Esophagus squamous epithelium (tissue), 5 donors: ENCODE results near the gene SNRPD2. TPM values are rescaled to one million over a fixed set of nuclear protein-coding genes. Genes with fewer than 3 reads are reported as not detected.
A peak's percentile ranks its signal among the peaks of the same experiment; 100 is the strongest.
"Not testable (repeated sequence)": the region's sequence is repeated elsewhere in the genome, so short reads cannot be mapped to it uniquely, and the experiment has no call there.

ENCODE experiments used
- DNase-seq: peaks from one replicate; lab custom pipeline; 2025; lab: John Stamatoyannopoulos, UW
- H3K27ac ChIP-seq, 4 donors: fragments of 200-600 bp; sonication (generic); one replicate each; pipeline ENCODE4 v1.5.1; 2016 to 2019; ENCODE audit warnings: mild to moderate bottlenecking in 1 of 4
- H3K27me3 ChIP-seq, 4 donors: fragments of 200-600 bp; sonication (generic); 1 replicate in 3 of 4; 2 replicates in 1 of 4; pipeline versions ENCODE4 v1.5.1 to v1.6.0; 2017 to 2021; ENCODE audit warnings: antibody characterized with exemption in 1 of 4
- H3K36me3 ChIP-seq, 3 donors: fragments of 200-600 bp; sonication (generic); one replicate each; pipeline ENCODE4 v1.5.1; 2016 to 2019
- H3K4me1 ChIP-seq, 3 donors: fragments of 200-600 bp; sonication (generic); one replicate each; pipeline ENCODE4 v1.5.1; 2017 to 2019
- H3K4me3 ChIP-seq, 4 donors: fragments of 200-600 bp; sonication (generic); 1 replicate in 3 of 4; 2 replicates in 1 of 4; pipeline ENCODE4 v1.5.1; 2016 to 2019; ENCODE audit warnings: mild to moderate bottlenecking in 2 of 4, moderate library complexity in 1 of 4
- H3K9me3 ChIP-seq, 3 donors: fragments of 200-600 bp; sonication (generic); one replicate each; pipeline ENCODE4 v1.5.1; 2016 to 2019
- CTCF ChIP-seq, 6 experiments: fragments of 450-650 bp in 4 of 6; fragments of 200-600 bp in 2 of 6; sonication (generic) in 2 of 6; IDR thresholded peaks; one replicate each; pipeline ENCODE4 v1.5.1; 2016 to 2019; ENCODE audit warnings: antibody characterized with exemption in 6 of 6, mild to moderate bottlenecking in 4 of 6, moderate library complexity in 4 of 6
- POLR2A ChIP-seq, 4 donors: fragments of 450-650 bp; IDR thresholded peaks; one replicate each; pipeline ENCODE4 v1.6.1; 2017; ENCODE audit warnings: antibody characterized with exemption in 4 of 4, mild to moderate bottlenecking in 4 of 4, moderate library complexity in 3 of 4
- WGBS, 2 donors: methylation state at CpG; one replicate each; pipeline ENCODE4 v1.1.5; 2018; 5-methylcytosine and 5-hydroxymethylcytosine counted together
- intact Hi-C: fragments of 100-400 bp; cut with DNase I; formaldehyde crosslinking; loops from one replicate; pipeline ENCODE4 v1.15.0; 2022
- total RNA-seq, 4 donors: library from RNA; depleted of rRNA; stranded (reverse); fragments of >200 nt; gene quantifications; one replicate each; pipeline ENCODE4 v1.1.0, GENCODE V29; 2016
- donor health status: DM: yes; HTN: yes; CAD: no.

SNRPD2 gene
- total RNA-seq, 4 donors from 2014 or later, result 131 to 240 (median 186) TPM

- H3K27ac ChIP-seq, result no peak overlapping the region
- no peak overlapping the region for H3K4me3 ChIP-seq
- H3K4me1 ChIP-seq, result no peaks in the 10 kb centered on the region
- peaks cover 0 to 42% (median 0%) of the 10 kb centered on the region in 3 donors for H3K36me3 ChIP-seq
- intact Hi-C loops, result no loop called here
- no peaks in the 10 kb centered on the region for H3K9me3 ChIP-seq
- DNase-seq, result no peak
- TF ChIP-seq POLR2A (IDR thresholded peaks at IDR 0.05) (no peak), CTCF (IDR thresholded peaks at IDR 0.05) (no peak)
- no peaks in the 10 kb centered on the region for H3K27me3 ChIP-seq
- 56 to 68% methylated on average over 7 of the region's 7 CpGs for WGBS, 2 donors
Measured at GRCh38 chr19:45701676-45702075, 9.9 kb upstream of the SNRPD2 start.

DNA sequence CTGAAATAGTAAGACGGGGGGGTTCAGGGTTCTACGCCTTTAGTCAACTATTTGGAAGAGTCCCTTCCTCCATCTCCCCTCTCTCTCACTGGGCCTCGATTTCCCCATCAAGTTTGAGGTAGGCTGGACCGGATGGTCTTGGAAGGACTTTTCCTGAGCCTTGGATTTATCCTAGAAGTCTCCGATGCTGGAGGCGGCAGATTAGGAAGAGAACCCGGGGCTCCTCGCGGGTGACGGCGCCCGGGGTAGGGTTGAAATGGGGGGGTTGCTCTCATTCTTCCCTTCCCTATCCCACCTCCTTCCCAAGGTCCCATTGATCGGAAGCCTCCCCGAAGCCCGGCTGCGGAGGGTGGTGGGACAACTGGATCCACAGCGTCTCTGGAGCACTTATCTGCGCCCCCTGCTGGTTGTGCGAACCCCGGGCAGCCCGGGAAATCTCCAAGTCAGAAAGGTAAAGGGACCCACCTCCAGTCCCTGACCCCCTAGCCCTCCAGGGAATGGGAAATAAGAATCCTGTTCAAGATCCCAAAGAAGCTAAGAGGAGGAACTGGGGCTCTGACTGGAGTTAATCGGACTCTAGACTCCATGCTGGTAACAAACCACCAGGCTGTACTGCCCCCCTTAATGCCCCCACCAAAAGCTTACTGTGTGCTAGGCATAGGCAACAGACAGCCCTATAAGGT lies 1.5 kb upstream of the SNRPD2 start:
- DNase-seq, result peak; percentile 21
- intact Hi-C loops, result no loop called here
- no peaks in the 10 kb centered on the region for H3K9me3 ChIP-seq
- no peaks in the 10 kb centered on the region for H3K27me3 ChIP-seq
- H3K4me1 ChIP-seq, result peaks cover 0 to 24% (median 9%) of the 10 kb centered on the region in 3 donors
- peaks cover 0 to 37% (median 4%) of the 10 kb centered on the region in 3 donors for H3K36me3 ChIP-seq
- TF ChIP-seq POLR2A (IDR thresholded peaks at IDR 0.05) (no peak), CTCF (IDR thresholded peaks at IDR 0.05) (peak; percentile 86 to 93 (median 88))
- WGBS, 2 donors, result 1 to 4% methylated on average over 15 to 18 of the region's 22 CpGs
- H3K4me3 ChIP-seq, result peak overlapping the region; percentile 70 to 90 (median 80)
- peak overlapping the region; percentile 83 to 97 (median 94) for H3K27ac ChIP-seq

DNA sequence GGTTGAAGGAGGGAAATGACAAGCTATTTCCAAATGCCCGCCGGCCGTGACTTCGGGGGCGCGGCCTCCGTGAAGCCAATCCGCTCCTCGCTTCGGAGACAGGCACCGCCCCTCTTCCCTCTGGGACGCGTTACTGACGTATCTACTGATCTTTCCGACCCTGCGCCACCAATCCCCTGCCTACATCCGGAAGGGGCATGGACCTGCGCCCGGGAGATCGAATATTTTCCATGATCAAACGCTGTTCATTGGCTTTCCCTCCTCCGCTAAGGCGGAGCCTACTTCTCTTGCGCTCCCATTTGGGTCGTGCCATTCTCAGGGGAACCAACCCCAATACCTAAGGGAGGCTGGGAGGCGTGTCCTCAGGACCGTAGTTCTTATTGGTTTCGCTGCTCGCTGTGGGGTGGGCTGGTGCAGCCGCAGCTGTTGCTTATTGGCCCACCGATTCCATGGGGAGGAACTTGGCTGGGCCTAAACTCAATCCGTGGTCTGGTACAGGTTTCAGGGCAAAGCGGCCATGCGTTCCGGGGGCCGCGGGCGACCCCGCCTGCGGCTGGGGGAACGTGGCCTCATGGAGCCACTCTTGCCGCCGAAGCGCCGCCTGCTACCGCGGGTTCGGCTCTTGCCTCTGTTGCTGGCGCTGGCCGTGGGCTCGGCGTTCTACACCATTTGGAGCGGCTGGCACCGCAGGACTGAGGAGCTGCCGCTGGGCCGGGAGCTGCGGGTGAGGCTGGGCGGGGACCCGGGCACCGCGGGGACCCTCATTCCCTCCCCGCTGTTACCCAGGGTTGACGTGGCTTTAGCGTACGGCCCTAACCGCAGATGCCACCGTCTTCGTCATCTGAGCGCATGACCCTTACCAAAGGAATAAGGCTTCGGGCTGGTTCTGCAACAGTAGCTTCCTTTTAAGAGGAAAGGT lies 693 bp upstream of the SNRPD2 start, which contains the start of gene QPCTL:
QPCTL (plus strand) TSS at position 480 of the 919 bp plus-strand sequence; CDS start at position 518, 38 bp downstream.
- H3K4me3 ChIP-seq, result peak within 1 kb of the TSS; percentile 70 to 90 (median 80)
- intact Hi-C loops, result no loop called here
- H3K4me1 ChIP-seq, result peaks cover 0 to 24% (median 9%) of the 10 kb centered on the region in 3 donors
- WGBS, 2 donors, result 0% methylated on average over 20 to 37 of the region's 70 CpGs
- H3K27ac ChIP-seq, result peak within 1 kb of the TSS; percentile 83 to 97 (median 94)
- H3K36me3 ChIP-seq, result peaks cover 7 to 43% (median 12%) of the 10 kb centered on the region in 3 donors
- H3K27me3 ChIP-seq, result no peaks in the 10 kb centered on the region
- DNase-seq, result peak; percentile 98
- H3K9me3 ChIP-seq, result no peaks in the 10 kb centered on the region
- TF ChIP-seq CTCF (IDR thresholded peaks at IDR 0.05) (peak in 1 of 6 experiments; percentile 10), POLR2A (IDR thresholded peaks at IDR 0.05) (peak in 3 of 4 donors; percentile 13 to 79 (median 47))

DNA sequence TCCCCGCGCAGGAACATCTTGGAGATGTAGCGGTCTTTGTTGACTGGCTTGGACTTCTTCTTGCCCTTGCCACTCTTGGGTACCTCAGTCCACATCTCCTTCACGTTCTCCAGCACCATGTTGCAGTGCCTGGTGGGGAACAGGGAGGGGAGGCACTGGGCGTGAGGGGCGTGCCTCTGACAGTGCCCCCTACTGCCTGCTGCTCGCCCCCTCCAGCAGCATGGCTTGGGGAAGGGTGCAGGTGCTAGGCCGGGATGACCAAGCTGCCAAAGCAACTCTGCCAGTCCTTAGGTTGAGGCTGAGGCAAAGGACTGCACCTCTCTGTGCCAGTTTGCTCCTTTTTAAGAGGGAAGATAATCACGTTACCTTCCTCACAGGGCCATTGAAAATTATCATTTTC lies 4.2 kb downstream of the SNRPD2 start:
- intact Hi-C loops, result no loop called here
- Histone ChIP-seq H3K27me3 (no peaks in the 10 kb centered on the region), H3K4me1 (peaks cover 0 to 12% (median 6%) of the 10 kb centered on the region in 3 donors), H3K9me3 (no peaks in the 10 kb centered on the region), H3K4me3 (no peak overlapping the region), H3K27ac (no peak overlapping the region), H3K36me3 (peaks cover 12 to 62% (median 30%) of the 10 kb centered on the region in 3 donors)
- TF ChIP-seq CTCF (IDR thresholded peaks at IDR 0.05) (no peak), POLR2A (IDR thresholded peaks at IDR 0.05) (no peak)
- 90 to 100% methylated on average over 3 to 8 of the region's 9 CpGs for WGBS, 2 donors
- no peak for DNase-seq

DNA sequence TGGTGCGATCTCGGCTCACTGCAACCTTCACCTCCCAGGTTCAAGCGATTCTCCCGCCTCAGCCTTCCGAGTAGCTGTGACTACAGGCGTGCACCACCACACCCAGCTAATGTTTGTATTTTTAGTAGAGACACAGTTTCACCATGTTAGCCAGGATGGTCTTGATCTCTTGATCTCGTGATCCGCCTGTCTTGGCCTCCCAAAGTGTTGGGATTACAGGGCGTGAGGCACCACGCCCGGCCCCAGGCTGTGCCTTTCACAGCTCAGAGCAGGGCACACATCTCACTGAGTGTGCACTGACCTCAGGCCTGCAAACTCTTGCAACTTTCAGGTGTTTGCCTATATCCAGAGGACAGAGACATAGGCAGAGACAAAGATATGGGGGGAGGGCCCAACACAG lies 6.7 kb downstream of the SNRPD2 start:
- H3K9me3 ChIP-seq, H3K27me3 ChIP-seq, H3K4me3 ChIP-seq, intact Hi-C loops, H3K27ac ChIP-seq, DNase-seq: not testable (repeated sequence)
- Histone ChIP-seq H3K36me3 (peaks cover 12 to 62% (median 30%) of the 10 kb centered on the region in 3 donors), H3K4me1 (peaks cover 0 to 18% (median 6%) of the 10 kb centered on the region in 3 donors)
- 75 to 85% methylated on average over 5 to 10 of the region's 11 CpGs for WGBS, 2 donors
